Smooth muscle cell (in vitro differentiated cells): ENCODE measurements around the gene C2orf74. TPM values are rescaled to one million over a fixed set of nuclear protein-coding genes. Genes with fewer than 3 reads are reported as not detected.

Source experiments
- DNase-seq: peaks from one replicate; lab custom pipeline; 2025; ENCODE audit not compliant: unreplicated experiment; lab: John Stamatoyannopoulos, UW
- H2AFZ ChIP-seq: fragments of 200-600 bp; sonication (generic); 2 replicates; pipeline ENCODE4 v1.6.0; 2016; ENCODE audit warnings: antibody characterized with exemption, low read depth, mild to moderate bottlenecking
- H3F3A ChIP-seq: fragments of 200-600 bp; sonication (generic); 2 replicates; pipeline ENCODE4 v1.6.0; 2017; ENCODE audit warnings: antibody characterized with exemption, low read depth
- H3K27ac ChIP-seq: fragments of 200-600 bp; sonication (generic); 2 replicates; pipeline ENCODE4 v1.5.1; 2016; ENCODE audit warnings: low read depth, mild to moderate bottlenecking
- H3K27me3 ChIP-seq: fragments of 200-600 bp; sonication (generic); 2 replicates; pipeline ENCODE4 v1.6.1; 2016; ENCODE audit warnings: low read depth, mild to moderate bottlenecking
- H3K36me3 ChIP-seq: fragments of 200-600 bp; sonication (generic); 2 replicates; pipeline ENCODE4 v1.5.1; 2016; ENCODE audit warnings: low read depth
- H3K4me1 ChIP-seq: fragments of 200-600 bp; sonication (generic); 2 replicates; pipeline ENCODE4 v1.5.1; 2016; ENCODE audit warnings: low read depth
- H3K4me2 ChIP-seq: fragments of 200-600 bp; sonication (generic); 2 replicates; pipeline ENCODE4 v1.6.0; 2016; ENCODE audit warnings: mild to moderate bottlenecking
- H3K4me3 ChIP-seq: fragments of 200-600 bp; sonication (generic); 2 replicates; pipeline ENCODE4 v1.5.1; 2016; ENCODE audit warnings: mild to moderate bottlenecking
- H3K79me2 ChIP-seq: fragments of 200-600 bp; sonication (generic); 2 replicates; pipeline ENCODE4 v1.6.0; 2016; ENCODE audit warnings: low read depth, mild to moderate bottlenecking
- H3K9ac ChIP-seq: fragments of 200-600 bp; sonication (generic); 2 replicates; pipeline ENCODE4 v1.6.0; 2016; ENCODE audit warnings: low read depth
- H3K9me3 ChIP-seq: fragments of 200-600 bp; sonication (generic); replicated peaks from 2 replicates; pipeline ENCODE4 v1.5.1; 2016; ENCODE audit warnings: low read depth
- H4K20me1 ChIP-seq: fragments of 200-600 bp; sonication (generic); 2 replicates; pipeline ENCODE4 v1.6.0; 2016; ENCODE audit warnings: low read depth
- WGBS: methylation state at CpG from one replicate; pipeline ENCODE4 v1.1.7; 2016; ENCODE audit warnings: low lambda C conversion rate; 5-methylcytosine and 5-hydroxymethylcytosine counted together
- polyA plus RNA-seq: library from polyadenylated mRNA; unstranded; fragments of >200 nt; fragmentation: Nextera tagmentation; extraction: Ambion mirVana; gene quantifications from 2 replicates; pipeline ENCODE4 v1.2.1, GENCODE V29; 2016
- total RNA-seq: library from RNA; depleted of rRNA; stranded (reverse); fragments of >200 nt; gene quantifications from 2 replicates; pipeline ENCODE4 v1.2.3, GENCODE V29; 2014
- TF ChIP-seq, protein P1 (sequence below): fragments of 200-600 bp; sonication (generic); IDR thresholded peaks from 2 replicates; pipeline ENCODE4 v1.5.1; 2017; ENCODE audit warnings: borderline replicate concordance, mild to moderate bottlenecking, antibody characterized with exemption; ENCODE audit not compliant: insufficient read depth, poor library complexity, severe bottlenecking

Gene C2orf74
- total and polyA plus RNA-seq, 2 experiments from 2014 or later, result 4.2 to 7.9 TPM

DNA sequence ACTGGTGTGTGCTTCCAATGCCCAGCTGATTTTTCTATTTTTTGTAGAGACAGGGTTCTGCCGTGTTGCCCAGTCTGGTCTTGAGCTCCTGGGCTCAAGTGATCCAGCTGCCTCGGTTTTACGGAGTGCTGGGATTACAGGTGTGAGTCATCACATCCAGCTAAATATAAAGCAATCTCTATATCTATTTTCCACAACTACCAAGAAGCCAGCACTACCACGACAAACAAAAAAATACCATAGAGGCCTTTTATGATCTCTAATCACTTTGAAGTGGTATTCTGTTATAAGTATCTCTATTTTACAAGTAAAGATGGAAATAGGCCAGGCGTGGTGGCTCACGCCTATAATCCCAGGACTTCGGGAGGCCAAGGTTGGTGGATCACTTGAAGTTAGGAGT lies 34.7 kb downstream of the C2orf74 start:
- no peaks in the 10 kb centered on the region for H3K27me3 ChIP-seq
- TF ChIP-seq, protein P1, sequence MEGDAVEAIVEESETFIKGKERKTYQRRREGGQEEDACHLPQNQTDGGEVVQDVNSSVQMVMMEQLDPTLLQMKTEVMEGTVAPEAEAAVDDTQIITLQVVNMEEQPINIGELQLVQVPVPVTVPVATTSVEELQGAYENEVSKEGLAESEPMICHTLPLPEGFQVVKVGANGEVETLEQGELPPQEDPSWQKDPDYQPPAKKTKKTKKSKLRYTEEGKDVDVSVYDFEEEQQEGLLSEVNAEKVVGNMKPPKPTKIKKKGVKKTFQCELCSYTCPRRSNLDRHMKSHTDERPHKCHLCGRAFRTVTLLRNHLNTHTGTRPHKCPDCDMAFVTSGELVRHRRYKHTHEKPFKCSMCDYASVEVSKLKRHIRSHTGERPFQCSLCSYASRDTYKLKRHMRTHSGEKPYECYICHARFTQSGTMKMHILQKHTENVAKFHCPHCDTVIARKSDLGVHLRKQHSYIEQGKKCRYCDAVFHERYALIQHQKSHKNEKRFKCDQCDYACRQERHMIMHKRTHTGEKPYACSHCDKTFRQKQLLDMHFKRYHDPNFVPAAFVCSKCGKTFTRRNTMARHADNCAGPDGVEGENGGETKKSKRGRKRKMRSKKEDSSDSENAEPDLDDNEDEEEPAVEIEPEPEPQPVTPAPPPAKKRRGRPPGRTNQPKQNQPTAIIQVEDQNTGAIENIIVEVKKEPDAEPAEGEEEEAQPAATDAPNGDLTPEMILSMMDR, result no peak
- 16% methylated on average over 7 of the region's 7 CpGs for WGBS
- H3K36me3 ChIP-seq, result no peaks in the 10 kb centered on the region
- no peaks in the 10 kb centered on the region for H4K20me1 ChIP-seq
- H3K9ac ChIP-seq, result no peak overlapping the region
- H3K4me2 ChIP-seq, result no peak overlapping the region
- no peaks in the 10 kb centered on the region for H3K9me3 ChIP-seq
- no peaks in the 10 kb centered on the region for H3K4me1 ChIP-seq
- no peak for DNase-seq
- peaks cover 14% of the 10 kb centered on the region for H3F3A ChIP-seq
- H3K4me3 ChIP-seq, result no peak overlapping the region
- no peaks in the 10 kb centered on the region for H3K79me2 ChIP-seq
- no peak overlapping the region for H2AFZ ChIP-seq
- peak overlapping the region; percentile 29 for H3K27ac ChIP-seq

DNA sequence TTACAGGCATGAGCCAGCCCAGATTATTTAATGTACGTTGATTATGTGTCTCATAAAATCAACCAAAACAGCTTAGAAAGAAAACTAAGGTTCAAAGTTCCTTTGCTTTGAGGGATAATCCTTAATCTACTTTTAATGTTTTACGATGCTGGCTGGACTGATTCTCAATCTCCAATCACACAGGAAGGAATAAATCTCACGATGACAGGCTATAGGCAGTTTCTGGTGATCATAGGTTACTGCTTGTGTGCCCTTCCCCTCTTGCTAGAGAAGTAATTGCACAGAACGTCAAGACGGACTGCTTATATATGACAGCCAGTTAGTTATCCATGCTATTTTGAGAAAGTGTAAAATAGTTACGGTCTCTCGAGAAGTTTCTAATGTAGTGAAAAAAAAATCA lies 43.1 kb downstream of the C2orf74 start:
- Histone ChIP-seq H3K27ac (no peak overlapping the region), H2AFZ (no peak overlapping the region), H3K9me3 (no peaks in the 10 kb centered on the region), H3K36me3 (peaks cover 43% of the 10 kb centered on the region), H3K27me3 (no peaks in the 10 kb centered on the region), H4K20me1 (no peaks in the 10 kb centered on the region), H3K4me1 (no peaks in the 10 kb centered on the region), H3K4me3 (no peak overlapping the region), H3F3A (no peaks in the 10 kb centered on the region), H3K9ac (no peak overlapping the region), H3K4me2 (no peak overlapping the region), H3K79me2 (no peaks in the 10 kb centered on the region)
- no peak for DNase-seq
- WGBS, result 58% methylated on average over 7 of the region's 7 CpGs
- TF ChIP-seq, protein P1, result no peak

DNA sequence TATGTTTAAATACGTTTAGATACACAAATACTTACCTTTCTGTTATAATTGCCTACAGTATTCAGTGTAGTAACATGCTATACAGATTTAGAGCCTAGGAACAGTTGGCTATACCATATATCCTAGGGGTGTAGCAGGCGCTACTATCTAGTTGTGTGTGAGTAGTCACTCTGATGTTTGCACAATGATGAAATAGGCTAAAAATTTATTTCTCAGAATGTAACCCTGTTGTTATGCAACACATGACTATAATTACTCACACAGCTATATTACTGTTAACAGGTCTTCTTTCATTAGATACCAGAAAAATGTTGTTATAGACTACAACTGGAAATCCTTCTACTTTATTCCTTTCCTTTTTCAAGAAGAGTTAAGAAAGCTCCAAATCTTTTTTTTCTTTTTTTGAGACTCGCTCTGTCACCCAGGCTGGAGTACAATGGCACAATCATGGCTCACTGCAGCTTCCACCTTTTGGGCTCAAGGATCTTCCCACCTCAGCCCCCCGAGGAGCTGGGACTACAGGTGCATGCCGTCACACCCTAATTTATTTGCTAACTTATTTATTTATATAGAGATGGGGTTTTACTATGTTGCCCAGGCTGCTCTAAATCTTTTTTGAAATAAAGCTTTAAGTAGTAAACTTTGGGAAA lies 48.5 kb downstream of the C2orf74 start:
- no peaks in the 10 kb centered on the region for H3K4me1 ChIP-seq
- TF ChIP-seq, protein P1, result no peak
- no peaks in the 10 kb centered on the region for H3F3A ChIP-seq
- no peak overlapping the region for H3K4me2 ChIP-seq
- WGBS, result 93% methylated on average over 5 of the region's 5 CpGs
- no peaks in the 10 kb centered on the region for H3K79me2 ChIP-seq
- H4K20me1 ChIP-seq, result no peaks in the 10 kb centered on the region
- no peak overlapping the region for H2AFZ ChIP-seq
- no peak overlapping the region for H3K4me3 ChIP-seq
- DNase-seq, result no peak
- no peak overlapping the region for H3K27ac ChIP-seq
- H3K9ac ChIP-seq, result no peak overlapping the region
- peaks cover 32% of the 10 kb centered on the region for H3K36me3 ChIP-seq
- no peaks in the 10 kb centered on the region for H3K27me3 ChIP-seq
- no peaks in the 10 kb centered on the region for H3K9me3 ChIP-seq

DNA sequence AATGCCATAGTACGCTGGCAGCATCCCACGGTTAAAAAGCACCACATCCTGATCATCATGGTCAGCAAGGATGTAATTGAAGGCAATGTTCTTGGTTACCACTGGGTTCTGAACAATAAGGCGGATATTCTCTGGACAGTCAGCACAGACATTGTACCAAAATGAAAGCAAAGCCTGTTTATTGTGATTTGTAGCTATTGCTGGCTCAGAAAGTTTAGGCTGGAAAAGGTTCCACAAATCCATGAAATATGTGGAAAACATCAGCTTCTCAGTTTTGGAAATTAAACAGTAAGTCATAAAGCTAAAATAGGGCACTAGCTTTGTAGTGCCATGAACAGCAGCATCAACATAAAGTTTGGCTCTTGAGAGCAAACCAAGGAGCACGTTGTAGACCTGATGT lies 52.2 kb downstream of the C2orf74 start:
- no peaks in the 10 kb centered on the region for H3K9me3 ChIP-seq
- H2AFZ ChIP-seq, result no peak overlapping the region
- WGBS, result 95% methylated on average over 4 of the region's 4 CpGs
- no peak for DNase-seq
- H3K36me3 ChIP-seq, result peaks cover 20% of the 10 kb centered on the region
- H3K4me1 ChIP-seq, result no peaks in the 10 kb centered on the region
- H3K4me3 ChIP-seq, result no peak overlapping the region
- H3K79me2 ChIP-seq, result no peaks in the 10 kb centered on the region
- no peaks in the 10 kb centered on the region for H3F3A ChIP-seq
- H3K9ac ChIP-seq, result no peak overlapping the region
- H4K20me1 ChIP-seq, result no peaks in the 10 kb centered on the region
- no peak overlapping the region for H3K4me2 ChIP-seq
- no peak overlapping the region for H3K27ac ChIP-seq
- TF ChIP-seq, protein P1, result no peak
- no peaks in the 10 kb centered on the region for H3K27me3 ChIP-seq
